KBM-7 (cell line): ENCODE results near the gene KCTD8.

Source experiments
- DNase-seq: peaks from one replicate; pipeline ENCODE4 v3.0.0-alpha.2; 2015
- in situ Hi-C: fragments of 300-500 bp; cut with MboI; formaldehyde crosslinking; loops from 2 replicates; pipeline ENCODE4 v1.14.3; 2020; ENCODE audit warnings: low sequenced_read_pairs, low pct_unique_long_range_greater_than_20kb, mixed read lengths

KCTD8 gene

DNA sequence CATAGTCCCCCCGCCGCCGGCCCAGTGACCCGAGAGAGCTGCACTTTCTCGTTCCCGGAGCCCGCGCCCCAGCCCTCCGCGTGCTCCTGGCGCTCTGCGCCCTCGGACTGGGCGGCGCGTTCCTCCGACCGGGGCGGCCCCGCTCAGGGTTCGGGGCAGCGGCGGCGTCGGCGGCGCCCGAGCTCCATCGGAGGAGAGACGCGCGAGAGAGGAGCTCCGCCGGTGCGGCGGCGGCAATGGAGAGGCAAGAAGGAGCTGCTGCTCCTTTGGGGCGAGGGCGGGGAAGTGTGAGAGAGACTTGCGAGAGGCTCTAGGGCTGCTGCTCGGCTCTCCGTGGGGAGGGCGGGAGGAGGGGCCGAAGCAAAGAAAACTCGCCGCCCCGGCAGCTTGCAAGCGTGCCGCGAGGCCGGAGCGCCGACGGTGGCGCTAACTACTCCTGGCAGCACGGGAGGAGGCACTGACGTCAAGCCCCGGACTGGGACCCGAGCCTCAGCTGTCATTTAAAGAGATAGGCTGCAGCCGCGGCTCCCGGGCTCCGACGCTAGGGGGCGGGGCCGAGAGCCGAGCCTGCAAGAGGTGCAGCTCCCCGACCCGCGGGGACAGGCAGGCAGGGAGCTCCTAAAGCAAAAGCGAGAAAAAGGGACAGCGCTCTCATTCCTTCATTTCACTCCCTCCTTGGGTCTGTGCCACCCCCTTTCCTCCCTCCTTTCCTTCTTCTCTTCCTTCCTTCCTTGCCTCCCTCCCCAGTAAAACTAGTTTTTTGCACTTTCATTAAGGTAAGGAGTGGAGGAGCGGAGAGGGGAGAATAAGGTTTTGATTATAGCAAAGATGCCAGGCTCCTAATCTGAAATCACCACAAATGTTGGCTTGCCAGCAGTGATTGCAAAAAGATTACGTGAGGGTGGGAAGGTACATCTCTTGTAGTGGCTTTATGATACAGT is at the start of gene KCTD8:
Gene KCTD8, minus strand, starts transcription at position 289 of the 941 bp plus-strand sequence.
- in situ Hi-C loops, result no loop called here
- peak; percentile 96 for DNase-seq

DNA sequence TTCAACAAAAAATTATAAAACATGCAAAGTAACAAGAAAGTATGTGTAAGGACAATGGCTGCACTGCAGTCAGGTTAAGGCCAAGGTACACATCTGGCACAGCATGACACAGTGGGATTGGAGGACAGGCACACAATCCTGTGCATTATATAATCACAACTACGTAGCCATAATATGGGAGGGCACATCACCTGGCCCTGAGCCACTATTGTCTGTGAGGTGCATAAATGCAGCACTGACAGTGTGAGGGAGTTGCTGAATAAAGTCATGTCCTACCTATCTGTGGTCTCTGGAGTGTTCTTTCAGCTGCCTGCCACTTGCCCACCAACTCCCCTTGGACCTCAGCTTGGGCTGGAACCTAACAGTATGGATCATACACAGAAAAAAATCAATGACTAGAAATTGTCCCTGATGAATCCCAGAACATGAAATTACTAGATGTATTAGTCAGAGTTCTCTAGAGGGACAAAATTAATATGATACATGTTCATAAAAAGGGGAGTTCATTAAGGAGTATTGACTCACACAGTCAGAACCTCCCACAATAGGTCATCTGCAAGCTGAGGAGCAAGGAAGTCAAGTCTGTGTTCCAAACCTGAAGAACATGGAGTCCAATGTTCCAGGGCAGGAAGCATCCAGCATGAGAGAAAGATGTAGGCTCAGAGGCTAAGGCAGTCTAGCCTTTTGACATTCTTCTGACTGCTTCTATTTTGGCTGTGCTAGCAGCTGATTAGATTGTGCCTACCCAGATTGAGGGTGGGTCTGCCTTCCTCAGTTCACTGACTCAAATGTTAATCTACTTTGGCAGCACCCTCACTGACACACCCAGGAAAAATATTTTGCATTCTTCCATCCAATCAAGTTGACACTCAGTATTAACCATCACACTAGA is 46.4 kb upstream of the KCTD8 start:
- in situ Hi-C loops, result no loop called here
- DNase-seq, result no peak

DNA sequence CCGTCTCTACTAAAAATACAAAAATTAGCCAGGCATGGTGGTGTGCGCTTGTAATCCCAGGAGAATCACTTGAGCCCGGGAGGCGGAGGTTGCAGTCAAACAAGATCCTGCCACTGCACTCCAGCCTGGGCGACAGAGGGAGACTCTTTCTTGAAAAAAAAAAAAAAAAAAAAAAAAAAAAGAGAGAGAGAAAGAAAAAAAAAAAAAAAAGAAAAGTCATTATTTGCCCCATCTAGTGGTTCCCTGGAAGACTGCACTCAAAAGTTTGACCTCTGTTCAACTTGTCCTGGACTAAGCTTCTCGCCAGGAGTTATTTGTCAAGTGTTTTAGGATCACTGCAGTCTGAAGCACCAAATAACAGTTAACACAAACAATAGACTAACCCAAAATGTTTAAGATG is 45.3 kb upstream of the KCTD8 start:
- in situ Hi-C loops, result no loop called here
- peak; percentile 64 for DNase-seq

DNA sequence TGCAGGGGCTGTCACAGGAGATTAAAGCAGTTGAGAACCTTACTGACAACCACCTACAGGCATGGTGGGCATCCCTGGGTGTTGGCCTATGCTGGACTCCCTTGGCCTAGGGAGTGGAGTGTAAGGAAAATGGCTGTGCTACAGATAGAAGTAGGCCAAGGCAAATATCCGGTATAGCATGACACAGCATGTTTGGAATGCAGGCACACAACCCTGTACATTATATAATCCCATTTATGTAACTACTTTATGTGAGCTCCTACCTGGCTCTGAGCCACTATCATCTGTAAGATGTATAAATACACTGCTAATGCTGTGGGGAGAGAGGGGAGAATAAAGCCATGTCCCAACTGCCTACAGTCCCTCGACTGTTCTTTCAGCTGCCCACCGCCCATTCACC is 38.7 kb upstream of the KCTD8 start:
- in situ Hi-C loops, result no loop called here
- no peak for DNase-seq

DNA sequence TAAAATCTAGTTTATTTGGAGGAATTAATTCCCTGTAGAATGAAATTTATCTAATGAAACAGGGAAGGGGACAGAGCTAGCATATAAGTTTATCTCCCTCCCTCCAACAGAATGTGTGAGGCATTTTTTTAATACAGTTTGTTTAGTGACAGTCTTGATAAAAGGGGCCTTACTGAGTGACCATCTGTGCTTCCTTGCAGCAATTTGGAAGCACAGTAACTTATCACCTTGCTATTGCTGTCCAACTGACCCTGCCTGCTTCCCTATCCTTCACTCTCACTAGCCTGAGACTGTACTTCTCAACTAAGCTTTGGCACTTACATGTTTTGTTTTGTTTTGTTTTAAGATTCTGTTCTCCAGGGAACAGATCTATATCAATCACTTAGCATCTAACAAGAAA is 31.1 kb upstream of the KCTD8 start:
- in situ Hi-C loops, result no loop called here
- DNase-seq, result no peak

DNA sequence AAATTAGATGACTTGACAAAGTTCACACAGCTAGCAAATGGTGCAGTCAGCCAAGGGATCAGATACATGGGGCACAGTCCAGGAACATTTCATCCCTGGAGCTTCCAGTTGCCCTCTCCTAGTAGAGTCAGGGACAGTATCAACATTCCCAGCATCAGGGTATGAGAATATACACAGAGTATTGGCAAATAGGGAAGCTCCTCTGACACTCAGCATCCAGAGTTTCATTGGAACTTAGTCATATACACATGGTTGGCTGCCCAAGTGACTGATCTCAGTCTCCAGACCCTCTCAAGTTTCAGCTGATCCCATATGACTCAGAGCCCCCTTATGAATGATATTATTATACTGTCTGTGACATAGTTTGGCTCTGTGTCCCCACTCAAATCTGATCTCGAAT is 13.7 kb upstream of the KCTD8 start:
- no peak for DNase-seq
- in situ Hi-C loops, result no loop called here

DNA sequence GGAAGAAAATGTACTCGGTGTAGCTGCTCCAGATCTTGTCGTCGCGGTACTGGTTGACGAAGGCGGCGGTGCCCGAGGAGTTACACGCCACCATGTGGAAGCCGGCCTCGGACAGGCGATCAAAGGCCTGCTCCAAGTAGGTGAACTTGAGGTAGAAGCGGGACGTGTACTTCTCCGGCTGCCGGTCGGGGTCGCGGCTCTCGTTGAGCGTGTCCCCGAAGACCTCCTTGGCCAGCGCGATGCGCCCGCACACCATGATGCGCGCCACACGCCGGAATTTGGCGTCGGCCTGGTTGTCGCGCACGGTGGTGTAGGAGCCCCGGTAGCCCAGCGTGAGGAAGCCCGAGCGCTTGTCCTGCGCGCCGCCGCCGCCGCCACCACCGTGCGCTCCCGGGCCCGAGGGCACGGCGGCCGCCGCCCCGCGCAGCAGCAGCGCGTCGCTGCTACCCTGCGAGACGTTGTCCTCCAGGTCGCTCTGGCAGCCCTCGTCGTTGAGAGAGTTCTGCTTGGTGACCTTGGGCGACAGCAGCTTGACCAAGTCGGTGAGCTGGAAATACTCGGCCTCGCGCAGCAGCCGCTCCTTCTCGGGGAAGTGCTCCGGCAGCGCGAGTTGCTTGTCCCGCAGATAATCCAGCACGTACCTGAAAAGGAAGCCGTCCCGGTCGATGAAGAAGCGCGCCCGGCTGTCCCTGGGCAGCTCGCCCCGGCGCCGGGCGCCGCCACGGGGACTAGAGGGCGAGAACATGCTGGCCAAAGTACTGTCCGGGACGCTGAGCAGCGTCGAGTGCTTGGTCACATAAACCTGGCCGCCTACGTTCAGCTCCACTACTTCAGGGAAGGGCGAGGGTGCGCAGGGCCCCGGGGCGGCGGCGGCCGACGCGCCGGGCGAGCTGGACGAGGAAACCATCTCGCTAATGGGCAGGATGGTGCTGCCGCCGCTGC is 775 bp downstream of the KCTD8 start:
- in situ Hi-C loops, result no loop called here
- no peak for DNase-seq

DNA sequence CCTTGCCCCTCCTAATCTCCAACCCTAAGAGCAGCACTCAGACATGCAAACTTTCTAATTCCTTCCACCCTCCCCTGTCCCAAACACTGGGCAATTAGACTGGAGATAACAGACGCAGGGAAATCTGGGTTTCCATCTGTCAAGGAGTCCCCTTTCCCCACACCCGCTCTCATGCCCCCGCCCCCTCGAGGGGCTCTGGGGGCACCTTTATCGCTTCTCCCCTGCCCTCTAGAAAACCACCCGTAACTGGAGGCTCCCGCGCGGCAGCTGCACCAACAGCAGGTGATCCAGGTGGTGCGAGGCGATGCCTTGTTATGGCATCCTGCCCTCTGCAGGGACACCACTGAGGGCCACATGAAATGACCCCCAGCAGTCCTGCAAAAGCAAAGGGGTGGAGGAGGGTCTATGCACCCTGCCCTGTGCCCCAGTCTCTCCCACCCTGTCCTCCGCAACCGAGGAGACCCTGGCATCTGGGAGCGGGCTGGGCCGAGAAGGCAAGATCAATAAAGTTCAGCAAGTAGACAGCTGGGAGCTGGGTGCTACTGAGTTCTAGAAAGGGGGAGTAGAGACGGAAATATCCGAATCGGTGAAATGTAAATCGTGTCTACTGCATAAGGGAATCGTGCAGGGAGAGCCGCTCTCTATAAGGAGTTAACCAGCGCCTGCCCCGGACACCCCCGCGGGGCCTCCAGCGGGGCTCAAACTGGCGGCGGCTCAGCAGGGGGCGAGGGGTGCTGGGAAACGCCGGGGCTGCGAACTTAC is 1.6 kb downstream of the KCTD8 start:
- in situ Hi-C loops, result no loop called here
- DNase-seq, result no peak

DNA sequence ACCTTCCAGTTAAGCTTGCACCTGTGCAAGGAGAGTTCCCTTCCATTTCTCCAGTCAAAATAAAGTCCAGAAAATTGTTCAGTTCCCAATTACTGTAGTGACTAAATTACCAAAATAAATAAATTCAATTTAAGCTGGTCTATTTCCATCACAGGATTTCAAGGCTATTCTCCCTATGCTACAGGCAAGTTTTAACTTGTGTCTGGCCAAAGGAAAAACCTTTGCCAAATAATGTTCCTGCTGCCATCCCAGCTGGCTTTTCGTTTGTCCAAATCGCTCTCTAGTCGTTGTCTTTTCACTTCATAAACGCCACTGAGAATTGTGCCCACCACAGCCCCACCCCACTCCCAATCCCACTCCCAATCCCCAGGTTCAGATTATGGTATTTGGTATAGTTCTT is 2.4 kb downstream of the KCTD8 start:
- DNase-seq, result no peak
- in situ Hi-C loops, result no loop called here

DNA sequence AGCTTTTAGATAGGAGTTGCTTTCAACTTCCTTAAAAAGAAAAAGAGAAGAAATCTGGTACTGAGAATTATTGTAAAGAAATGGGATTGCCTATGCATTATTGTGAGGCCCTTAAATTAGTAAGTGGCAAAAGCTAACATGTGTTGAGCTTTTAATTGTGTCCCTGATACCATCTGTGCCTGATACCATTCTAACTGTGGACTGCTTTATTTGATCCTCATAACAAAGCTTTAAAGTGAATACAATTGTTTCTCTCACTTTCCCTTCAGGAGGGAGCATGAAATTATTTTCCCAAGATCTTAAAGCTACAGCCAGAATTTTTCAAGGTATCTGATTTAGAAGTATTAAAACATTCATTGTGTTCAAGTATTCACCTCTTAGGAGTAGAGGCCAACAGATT is 9.9 kb downstream of the KCTD8 start:
- in situ Hi-C loops, result no loop called here

DNA sequence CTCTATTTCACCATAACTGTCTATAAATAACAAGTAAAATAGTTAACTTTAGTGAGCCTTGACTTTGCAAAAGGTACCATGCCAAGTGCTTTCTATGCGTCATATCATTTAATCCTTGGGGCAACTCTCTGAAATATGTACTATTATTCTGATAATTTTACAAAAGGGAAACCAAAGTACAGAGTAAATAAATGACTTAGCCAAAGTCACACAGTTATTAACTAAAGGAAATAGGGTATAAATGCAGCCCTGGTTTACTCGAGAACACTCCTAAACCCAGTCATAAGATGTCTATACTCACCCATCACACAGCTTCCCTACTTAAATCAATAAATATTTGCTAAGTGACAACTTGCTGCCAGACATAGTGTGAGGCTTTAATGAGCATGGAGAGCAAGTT is 14.4 kb downstream of the KCTD8 start:
- no peak for DNase-seq
- in situ Hi-C loops, result no loop called here

More for the DNA sequence above, 9.9 kb downstream of the KCTD8 start:
- DNase-seq, result no peak

DNA sequence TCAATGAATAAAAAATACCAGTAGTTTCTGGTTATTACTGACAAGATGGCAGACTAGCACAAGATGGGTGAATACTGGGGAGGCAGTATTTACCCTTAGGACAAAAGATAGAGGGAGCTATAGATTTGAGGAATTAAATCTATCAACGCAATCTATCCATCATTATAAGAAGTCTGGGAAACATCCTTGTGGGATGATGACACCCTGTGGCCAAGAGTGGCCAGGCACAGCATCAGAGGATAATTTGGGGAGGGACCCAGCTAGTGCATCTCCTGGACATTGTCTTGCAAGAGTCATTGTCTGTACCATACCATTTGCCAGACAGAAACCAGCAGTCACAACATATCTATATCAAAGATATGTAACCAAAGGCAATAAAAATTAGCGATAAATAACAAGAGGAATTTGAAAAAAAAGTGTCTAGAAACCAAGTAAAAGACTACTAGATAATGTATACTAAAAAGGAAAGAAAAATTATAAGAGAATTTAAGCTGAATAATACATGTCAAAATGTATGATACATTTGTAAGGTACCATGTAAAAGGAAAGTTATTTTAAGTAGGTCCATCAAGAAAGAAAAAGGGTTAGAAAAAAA is 22.9 kb downstream of the KCTD8 start:
- DNase-seq, result peak; percentile 4
- in situ Hi-C loops, result no loop called here

DNA sequence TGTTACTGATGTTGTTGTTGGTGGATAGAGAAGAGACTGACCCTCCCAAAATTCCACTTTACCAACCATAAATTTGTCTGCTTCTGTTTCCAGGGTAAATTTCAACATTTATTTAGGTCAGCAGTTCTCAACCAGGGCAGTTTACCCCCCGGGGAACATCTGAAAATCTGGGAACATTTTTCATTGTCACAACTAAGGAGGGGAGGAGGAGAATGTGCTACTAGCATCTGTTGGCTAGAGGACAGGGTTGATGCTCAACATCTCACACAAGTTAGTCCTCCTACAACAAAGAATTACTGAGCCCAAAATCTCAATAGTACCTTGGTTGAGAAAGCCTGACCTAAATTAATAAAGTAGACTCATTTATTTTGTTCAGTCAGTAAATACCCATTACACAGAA is 25.7 kb downstream of the KCTD8 start:
- in situ Hi-C loops, result no loop called here
- no peak for DNase-seq

DNA sequence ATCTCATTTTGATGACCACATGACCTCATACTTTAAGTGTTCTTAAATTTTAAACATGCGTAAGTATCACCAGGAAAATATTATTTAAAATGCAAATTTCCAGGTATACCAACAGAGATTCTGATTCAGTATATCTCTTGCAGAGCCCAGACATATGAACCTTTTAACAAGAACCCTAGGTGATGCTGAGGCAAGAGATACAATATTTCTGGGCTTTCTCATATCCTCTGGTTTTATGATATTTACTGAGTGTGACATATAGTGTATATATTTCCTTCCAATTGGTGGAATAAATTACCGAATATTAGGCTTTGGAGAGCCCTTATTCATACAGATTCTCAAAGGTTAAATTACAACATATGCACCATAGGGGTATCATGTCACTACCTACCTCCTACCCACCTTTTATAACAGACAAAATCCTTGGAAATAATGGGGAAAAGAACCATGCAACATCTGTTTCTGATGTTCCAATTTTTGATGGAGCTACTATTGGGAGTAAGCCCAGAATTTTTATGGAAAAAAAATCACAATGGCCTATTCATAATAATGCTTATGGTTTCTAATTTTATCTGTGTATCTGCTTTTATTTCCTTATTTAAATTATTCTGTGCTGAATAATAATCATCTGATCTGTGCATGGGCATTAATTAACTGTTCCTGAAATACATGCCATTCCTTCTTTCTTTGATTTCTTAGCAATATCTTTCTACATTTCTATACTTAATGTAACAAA is 27.1 kb downstream of the KCTD8 start:
- in situ Hi-C loops, result no loop called here
- DNase-seq, result no peak

DNA sequence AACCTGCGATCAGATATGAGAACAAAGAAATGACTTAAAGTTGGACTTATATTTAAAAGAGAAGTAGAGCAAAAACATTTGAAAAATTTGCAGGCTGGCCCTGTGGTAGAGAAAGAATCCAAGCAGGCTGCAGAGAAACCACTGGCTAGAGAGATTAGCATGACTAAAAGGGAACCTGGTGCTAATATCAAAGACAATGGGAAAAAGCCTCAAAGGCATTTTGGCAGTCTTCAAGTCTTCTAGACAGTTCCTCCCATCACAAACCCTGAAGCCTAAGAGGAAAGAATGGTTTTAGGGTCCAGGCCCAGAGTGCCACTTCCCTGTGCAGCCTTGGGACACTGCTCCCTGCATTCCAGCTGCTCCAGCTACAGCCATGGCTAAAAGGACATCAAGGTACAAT is 33.4 kb downstream of the KCTD8 start:
- in situ Hi-C loops, result no loop called here
- DNase-seq, result no peak

DNA sequence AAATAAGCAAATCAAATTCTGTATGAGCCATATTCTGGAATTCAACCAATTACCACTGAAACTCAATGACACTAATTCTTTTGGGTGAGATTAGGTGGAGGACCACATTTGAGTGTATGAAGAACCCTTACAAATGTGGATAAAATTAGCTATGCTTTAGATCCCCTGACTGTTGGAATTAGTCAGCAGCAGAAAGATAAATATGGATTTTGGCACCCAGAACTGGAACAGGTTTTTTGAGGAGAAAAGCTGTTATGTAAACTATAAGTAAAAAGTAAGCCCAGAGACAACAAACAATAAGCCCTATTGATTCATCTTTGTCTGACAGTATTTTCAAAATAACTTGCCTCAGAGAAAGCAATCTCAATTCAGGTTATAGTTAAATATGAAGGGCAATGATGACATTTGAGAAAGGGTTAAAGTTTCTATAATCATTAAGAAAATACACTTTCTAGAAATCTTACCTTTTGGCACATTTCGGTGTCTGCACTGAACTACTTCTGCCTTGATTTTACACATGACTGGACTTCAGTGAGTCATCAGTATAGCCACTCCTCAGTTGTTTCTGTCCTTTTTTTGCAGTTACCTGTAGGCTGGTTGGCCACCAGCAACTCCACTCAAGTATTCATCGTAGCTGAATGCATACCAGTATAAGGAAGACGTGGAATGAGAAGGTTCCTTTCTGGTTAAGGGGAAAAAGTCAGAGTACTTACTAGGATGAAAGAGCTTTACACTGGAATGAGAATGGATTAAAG is 80.0 kb downstream of the KCTD8 start:
- in situ Hi-C loops, result no loop called here
- no peak for DNase-seq

DNA sequence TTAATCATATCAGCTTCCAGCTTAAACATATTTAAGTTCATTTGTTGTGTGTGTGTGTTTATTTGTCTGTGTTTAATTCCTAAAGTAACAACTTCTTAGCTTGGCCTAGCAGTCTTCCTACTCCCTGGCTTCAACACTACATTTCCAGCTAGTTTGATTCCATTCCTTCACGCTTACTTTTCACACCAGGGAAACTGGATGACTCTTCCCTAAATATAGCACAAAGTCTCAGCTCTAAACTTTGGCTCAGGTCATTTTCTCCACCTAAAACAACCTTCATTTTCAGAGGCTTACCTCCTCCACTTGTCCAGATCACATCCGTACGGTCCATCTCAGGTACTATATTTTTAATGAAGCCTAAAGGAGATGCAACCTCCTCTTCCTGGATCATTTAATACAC is 94.4 kb downstream of the KCTD8 start:
- DNase-seq, result no peak

More for the DNA sequence above, 94.4 kb downstream of the KCTD8 start:
- in situ Hi-C loops, result no loop called here
